Heart left ventricle (tissue), 13 donors: ENCODE results near the gene EFNB1.

Experiments used
- CTCF ChIP-seq, 12 donors: fragments of 200-600 bp; sonication (generic) in 4 of 12; IDR thresholded peaks; one replicate each; pipeline versions ENCODE4 v1.5.0 to v1.8.0; 2018 to 2022; ENCODE audit warnings: antibody characterized with exemption in 12 of 12, mild to moderate bottlenecking in 5 of 12
- POLR2A ChIP-seq, 2 donors: fragments of 450-650 bp; IDR thresholded peaks; one replicate each; pipeline ENCODE4 v1.6.1; 2017; ENCODE audit warnings: antibody characterized with exemption in 2 of 2, mild to moderate bottlenecking in 2 of 2, moderate library complexity in 2 of 2
- donor health status: ischemic (EF 13 %, LVEDD 7.1; RV severe dilation, severe dysfunction).
- donor health status: DM: no; HTN: yes; CAD: no.
- donor health status: DM: no; HTN: no; CAD: no.
- donor health status: ischemic (EF 25% LVEDD 6.9; RV normal size, moderate dysfunction).
- donor health status: ischemic (EF 25% LVEDD 5.7; RV mildly dilated, moderate dysfunction).
- donor health status: ischemic (EF 35%, LVEDD 5.7; RV mildly dilated, moderate dysfunction).
- donor health status: nonischemic (EF 11% LVEDD 7.7; RV severe dilation, severe dysfunction).
- donor health status: DM: yes; HTN: yes; CAD: no.
- donor health status: PGD.
- donor health status: ischemic (EF 29% LVEDD 5.4; RV normal size, mild dysfunction).
- donor health status: nonischemic (EF 23%, LVEDD 6.1; RV moderate dilation, normal function).

- TF ChIP-seq CTCF (IDR thresholded peaks at IDR 0.05): no peak
- no peak for TF ChIP-seq POLR2A (IDR thresholded peaks at IDR 0.05)
Observed at GRCh38 chrX:68820476-68821110, 8.2 kb upstream of the EFNB1 start.
